Measurements from ENCODE around the gene PMFBP1. TPM values are rescaled to one million over a fixed set of nuclear protein-coding genes. Genes with fewer than 3 reads are reported as not detected.

The PMFBP1 gene
- total RNA-seq, 4 donors from 2014 or later = 1.2 to 1.4 TPM; not detected in 2

- TF ChIP-seq POLR2A (IDR thresholded peaks at IDR 0.05) (no peak), CTCF (IDR thresholded peaks at IDR 0.05) (no peak)
- no peaks in the 10 kb centered on the region for H3K27me3 ChIP-seq
- H3K27ac ChIP-seq = no peak overlapping the region
- DNase-seq = no peak
- H3K9me3 ChIP-seq = no peaks in the 10 kb centered on the region
- H3K36me3 ChIP-seq = no peaks in the 10 kb centered on the region
- H3K4me3 ChIP-seq = no peak overlapping the region
- intact Hi-C loops (cut with DNase I; ENCODE audit: low total_unique reads) = no loop called here
- no peaks in the 10 kb centered on the region for H3K4me1 ChIP-seq
Measured at GRCh38 chr16:72123426-72123825, 48.5 kb downstream of the PMFBP1 start.

DNA sequence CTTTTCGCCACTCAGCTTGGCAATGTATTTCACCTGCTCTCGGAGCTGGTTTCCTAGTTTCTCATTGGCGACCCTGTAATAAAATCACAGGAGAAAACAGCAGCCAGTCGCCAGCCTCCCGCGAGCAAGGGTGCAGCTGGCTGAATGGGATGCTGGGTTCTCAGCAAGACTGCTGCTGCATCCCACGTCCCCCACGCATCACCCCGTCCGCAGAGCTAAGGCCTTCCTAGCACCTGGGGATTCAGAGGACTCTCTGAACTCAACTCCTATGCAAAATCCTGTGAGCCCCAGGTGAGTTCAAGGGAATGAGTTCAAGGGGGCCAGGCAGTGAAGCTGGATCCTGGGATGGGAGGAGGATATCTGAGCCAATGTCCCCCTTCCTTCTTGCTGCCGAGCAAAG lies 49.0 kb downstream of the PMFBP1 start:
- Histone ChIP-seq H3K27ac (no peak overlapping the region), H3K9me3 (no peaks in the 10 kb centered on the region), H3K36me3 (no peaks in the 10 kb centered on the region), H3K27me3 (no peaks in the 10 kb centered on the region), H3K4me3 (no peak overlapping the region), H3K4me1 (no peaks in the 10 kb centered on the region)
- no peak for DNase-seq
- intact Hi-C loops (cut with DNase I; ENCODE audit: low total_unique reads) = no loop called here
- TF ChIP-seq CTCF (IDR thresholded peaks at IDR 0.05) (no peak), POLR2A (IDR thresholded peaks at IDR 0.05) (no peak)

GRCh38 chr16:72122308-72122707 lies 49.6 kb downstream of the PMFBP1 start:
- intact Hi-C loops (cut with DNase I; ENCODE audit: low total_unique reads) = no loop called here
- Histone ChIP-seq H3K27me3 (no peaks in the 10 kb centered on the region), H3K9me3 (no peaks in the 10 kb centered on the region), H3K36me3 (no peaks in the 10 kb centered on the region), H3K27ac (no peak overlapping the region), H3K4me1 (no peaks in the 10 kb centered on the region), H3K4me3 (no peak overlapping the region)
- no peak for TF ChIP-seq POLR2A (IDR thresholded peaks at IDR 0.05)
- no peak for TF ChIP-seq CTCF (IDR thresholded peaks at IDR 0.05)
- no peak for DNase-seq

GRCh38 chr16:72120026-72120425 lies 51.9 kb downstream of the PMFBP1 start:
- Histone ChIP-seq H3K9me3 (no peaks in the 10 kb centered on the region), H3K27me3 (no peaks in the 10 kb centered on the region), H3K27ac (no peak overlapping the region), H3K4me3 (no peak overlapping the region), H3K4me1 (no peaks in the 10 kb centered on the region), H3K36me3 (no peaks in the 10 kb centered on the region)
- DNase-seq = no peak
- intact Hi-C loops (cut with DNase I; ENCODE audit: low total_unique reads) = no loop called here
- TF ChIP-seq POLR2A (IDR thresholded peaks at IDR 0.05) (no peak), CTCF (IDR thresholded peaks at IDR 0.05) (no peak)

DNA sequence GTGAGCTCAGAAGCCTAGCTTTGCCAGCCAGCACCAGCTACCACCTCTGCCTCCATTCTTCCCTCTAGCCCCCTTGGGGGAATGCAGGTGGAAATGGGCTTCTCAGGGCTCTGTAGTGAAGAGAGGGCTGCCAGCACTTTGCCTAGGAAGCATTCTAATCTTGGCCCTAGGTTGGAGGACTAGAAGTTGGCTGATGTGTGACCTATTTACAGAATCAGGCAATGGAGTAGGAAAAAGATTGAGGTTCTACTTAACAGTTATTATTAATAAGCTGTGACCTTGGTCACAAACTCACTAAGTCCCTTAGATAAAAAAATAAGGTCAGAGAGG lies 58.4 kb downstream of the PMFBP1 start:
- TF ChIP-seq POLR2A (IDR thresholded peaks at IDR 0.05) = no peak
- no peaks in the 10 kb centered on the region for H3K36me3 ChIP-seq

GRCh38 chr16:72112906-72113615 lies 58.9 kb downstream of the PMFBP1 start:
- Histone ChIP-seq H3K27me3 (no peaks in the 10 kb centered on the region), H3K4me3 (no peak overlapping the region), H3K4me1 (no peaks in the 10 kb centered on the region), H3K36me3 (no peaks in the 10 kb centered on the region), H3K9me3 (no peaks in the 10 kb centered on the region), H3K27ac (no peak overlapping the region)
- no peak for TF ChIP-seq CTCF (IDR thresholded peaks at IDR 0.05)
- TF ChIP-seq POLR2A (IDR thresholded peaks at IDR 0.05) = no peak
- intact Hi-C loops (cut with DNase I; ENCODE audit: low total_unique reads) = no loop called here
- no peak for DNase-seq

More for the DNA sequence above, 58.4 kb downstream of the PMFBP1 start:
- intact Hi-C loops (cut with DNase I; ENCODE audit: low total_unique reads) = no loop called here
- H3K27ac ChIP-seq = no peak overlapping the region
- H3K9me3 ChIP-seq = no peaks in the 10 kb centered on the region
- H3K27me3 ChIP-seq = no peaks in the 10 kb centered on the region
- DNase-seq = no peak
- H3K4me1 ChIP-seq = no peaks in the 10 kb centered on the region
- no peak overlapping the region for H3K4me3 ChIP-seq

All from uterus (tissue), 4 donors.